AG08396 (cell line): ENCODE results near the gene RNF175.
"Not testable (repeated sequence)": the region's sequence is repeated elsewhere in the genome, so short reads cannot be mapped to it uniquely, and the experiment has no call there.

ENCODE experiments used
- DNase-seq: peaks from one replicate; pipeline ENCODE4 v3.0.0; 2012; ENCODE audit warnings: low spot score, mixed read lengths

The RNF175 gene

GRCh38 chr4:153676984-153677383 is 82.8 kb downstream of the RNF175 start:
- peak; percentile 55 for DNase-seq

DNA sequence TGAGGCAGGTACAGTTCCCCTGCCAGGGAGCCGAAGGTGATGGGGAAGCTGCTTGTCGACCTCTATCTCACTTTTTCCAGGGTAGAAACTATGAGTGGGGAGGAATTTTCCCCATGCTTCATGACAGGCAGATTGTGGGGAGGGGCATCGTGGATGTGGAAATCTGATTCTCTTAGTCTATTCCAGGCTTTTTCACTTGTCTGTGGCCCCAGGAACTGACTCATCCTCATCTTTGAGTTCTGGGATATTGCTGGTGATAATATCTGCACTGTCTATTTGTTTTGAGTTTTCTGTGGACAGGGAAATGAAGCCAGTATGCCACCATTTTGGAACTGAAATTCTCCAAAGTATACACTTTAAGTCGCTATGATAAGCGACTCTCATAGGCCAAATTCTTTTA is 83.3 kb downstream of the RNF175 start:
- DNase-seq = no peak

DNA sequence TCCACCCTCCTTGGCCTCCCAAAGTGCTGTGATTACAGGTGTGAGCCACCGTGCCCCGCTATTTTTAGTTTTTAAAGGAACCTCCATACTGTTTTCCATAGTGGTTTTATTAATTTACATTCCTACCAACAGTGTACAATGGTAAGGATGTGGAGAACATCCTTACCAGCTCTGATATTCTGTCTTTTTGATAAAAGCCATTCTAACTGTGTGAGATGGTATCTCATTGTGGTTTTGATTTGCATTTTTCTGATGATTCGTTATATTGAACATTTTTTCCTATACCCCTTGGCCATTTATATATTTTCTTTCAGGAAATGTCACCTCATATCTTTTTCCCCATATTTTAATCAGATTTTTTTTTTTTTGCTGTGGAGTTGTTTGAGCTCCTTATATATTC is 90.0 kb downstream of the RNF175 start:
- DNase-seq = no peak

DNA sequence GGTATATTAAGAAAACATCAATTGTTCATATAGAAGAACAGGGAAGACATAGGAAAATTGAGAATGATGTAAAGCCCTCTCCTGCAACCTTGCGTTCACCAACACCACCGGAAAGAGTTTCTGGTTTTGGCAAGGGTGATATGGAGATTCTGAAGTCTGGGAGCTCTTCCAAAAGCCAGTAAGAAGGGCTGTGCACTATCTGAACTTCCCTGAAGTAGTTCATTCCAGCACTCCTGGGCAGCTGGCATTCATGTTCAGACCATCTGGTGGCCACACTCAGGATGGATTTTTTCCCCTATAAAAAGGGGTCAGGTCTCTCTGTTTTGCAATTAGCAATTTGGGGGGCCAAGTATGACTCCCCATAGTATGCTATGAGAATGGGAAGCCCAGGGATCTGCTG is 91.2 kb downstream of the RNF175 start:
- no peak for DNase-seq

- DNase-seq = not testable (repeated sequence)
These were observed 93.3 kb downstream of the RNF175 start for GRCh38 chr4:153666505-153666904.

DNA sequence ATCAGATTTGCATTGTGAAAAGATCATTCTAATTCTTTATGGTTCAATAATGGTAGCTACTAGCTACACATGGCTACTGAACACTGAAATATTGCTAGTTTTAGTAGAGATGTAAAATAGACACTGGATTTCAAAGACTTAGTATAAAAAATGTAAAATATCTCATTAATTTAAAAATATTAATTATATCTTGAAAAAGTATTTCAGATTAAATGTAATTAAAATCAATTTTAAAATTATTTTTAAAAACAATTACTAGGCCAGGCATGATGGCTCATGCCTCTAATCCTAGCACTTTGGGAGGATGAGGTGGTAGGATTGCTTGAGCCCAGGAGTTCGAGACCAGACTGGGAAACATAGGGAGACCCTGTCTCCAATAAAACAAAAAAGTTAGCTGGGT is 96.2 kb downstream of the RNF175 start:
- DNase-seq = no peak

DNA sequence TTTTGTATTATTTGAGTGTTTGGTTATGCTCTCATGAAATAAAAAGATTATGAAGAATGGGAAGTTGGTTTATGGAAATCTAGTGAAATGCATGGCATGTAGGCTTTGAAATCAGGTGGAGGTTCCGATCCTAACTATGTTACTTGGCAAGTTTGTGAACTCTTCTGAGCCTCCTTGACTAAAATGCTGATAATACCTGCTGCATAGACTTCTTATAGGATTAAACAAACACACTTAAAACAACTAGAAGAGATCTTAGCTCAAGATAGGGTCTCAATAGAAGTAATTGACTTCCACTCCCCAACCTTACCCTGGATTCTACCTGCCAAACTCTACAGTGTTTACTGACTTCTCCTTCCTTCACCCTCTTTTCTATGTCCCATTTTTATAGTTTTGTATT is 97.9 kb downstream of the RNF175 start:
- DNase-seq = no peak

DNA sequence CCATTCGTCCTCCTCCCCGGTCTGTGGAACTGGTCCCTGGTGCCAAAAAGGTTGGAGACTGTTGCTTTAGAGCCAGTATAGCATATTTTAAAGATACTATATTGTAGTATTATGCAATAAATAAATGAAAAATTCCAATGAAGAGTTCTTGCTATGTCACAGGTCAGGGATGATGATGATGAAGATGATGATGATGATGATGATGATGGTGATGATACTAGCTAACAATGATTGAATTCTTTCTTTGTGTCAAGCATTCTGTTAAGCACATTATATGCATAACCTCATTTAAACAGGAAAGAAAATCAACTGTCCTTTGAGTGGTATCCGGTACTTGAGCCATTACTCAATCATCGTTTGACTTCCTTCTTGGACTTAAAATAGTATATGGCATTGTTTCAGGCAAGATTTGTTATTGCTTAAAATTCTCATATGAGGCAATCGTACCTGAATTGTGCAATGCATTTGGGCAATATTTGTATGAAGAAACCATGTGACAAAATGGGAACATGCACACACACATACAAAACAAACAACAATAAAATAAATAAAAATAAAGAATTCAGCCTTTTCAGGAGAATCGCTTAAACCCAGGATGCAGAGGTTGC is 98.5 kb downstream of the RNF175 start:
- no peak for DNase-seq
